ENCODE measurements around the gene TMEFF2.

GRCh38 chr2:191927319-191927867 is 267.3 kb downstream of the TMEFF2 start:
- no peak for TF ChIP-seq POLR2A (IDR thresholded peaks at IDR 0.05)
- TF ChIP-seq CTCF (IDR thresholded peaks at IDR 0.05), result no peak

Measured in upper lobe of left lung (tissue), 4 donors.